Hippocampal formation (tissue), 2 donors: ENCODE measurements around the gene ZNF846.
"Not testable (repeated sequence)": the region's sequence is repeated elsewhere in the genome, so short reads cannot be mapped to it uniquely, and the experiment has no call there.

Experiments used
- DNase-seq, 2 donors: peaks; one replicate each; lab custom pipeline; 2025; lab: John Stamatoyannopoulos, UW

The ZNF846 gene

GRCh38 chr19:9768175-9769112 lies at the start of gene ZNF846:
Gene ZNF846 (minus strand): TSS chr19:9768738. CDS start chr19:9764950, 3,788 bp downstream.
- DNase-seq = peak; percentile 83 to 87

- no peak for DNase-seq
Measured at GRCh38 chr19:9818175-9818733, 49.7 kb upstream of the ZNF846 start.

GRCh38 chr19:9811139-9811538 lies 42.6 kb upstream of the ZNF846 start:
- DNase-seq = no peak

GRCh38 chr19:9808855-9809824 lies 40.6 kb upstream of the ZNF846 start:
- DNase-seq = no peak

- DNase-seq = no peak
Measured at GRCh38 chr19:9806803-9807202, 38.3 kb upstream of the ZNF846 start.

GRCh38 chr19:9801976-9802375 lies 33.4 kb upstream of the ZNF846 start:
- DNase-seq = no peak

GRCh38 chr19:9799162-9799561 lies 30.6 kb upstream of the ZNF846 start:
- no peak for DNase-seq

GRCh38 chr19:9797871-9798270 lies 29.3 kb upstream of the ZNF846 start:
- no peak for DNase-seq

- peak; percentile 70 to 88 for DNase-seq
Measured at GRCh38 chr19:9796113-9796773, 27.7 kb upstream of the ZNF846 start.

- DNase-seq = peak in 1 of 2 donors; percentile 33
Measured at GRCh38 chr19:9793071-9793591, 24.6 kb upstream of the ZNF846 start.

- peak; percentile 91 to 95 for DNase-seq
Measured at GRCh38 chr19:9792206-9793070, 23.9 kb upstream of the ZNF846 start.

GRCh38 chr19:9791552-9792205 lies 23.1 kb upstream of the ZNF846 start:
- DNase-seq = peak; percentile 92 to 98

GRCh38 chr19:9791073-9791367 lies 22.5 kb upstream of the ZNF846 start:
- not testable (repeated sequence) for DNase-seq

- DNase-seq = not testable (repeated sequence)
Measured at GRCh38 chr19:9789579-9789978, 21.0 kb upstream of the ZNF846 start.

GRCh38 chr19:9789066-9789465 lies 20.5 kb upstream of the ZNF846 start:
- no peak for DNase-seq

GRCh38 chr19:9788604-9789003 lies 20.1 kb upstream of the ZNF846 start:
- not testable (repeated sequence) for DNase-seq

GRCh38 chr19:9786819-9787218 lies 18.3 kb upstream of the ZNF846 start:
- no peak for DNase-seq

- no peak for DNase-seq
Measured at GRCh38 chr19:9786342-9786741, 17.8 kb upstream of the ZNF846 start.

- peak; percentile 85 to 93 for DNase-seq
Measured at GRCh38 chr19:9785367-9786331, 17.1 kb upstream of the ZNF846 start.
